ENCODE measurements around the gene ZNF429. TPM values are rescaled to one million over a fixed set of nuclear protein-coding genes. Genes with fewer than 3 reads are reported as not detected.
A peak's percentile ranks its signal among the peaks of the same experiment; 100 is the strongest.
"Not testable (repeated sequence)": the region's sequence is repeated elsewhere in the genome, so short reads cannot be mapped to it uniquely, and the experiment has no call there.

The ZNF429 gene
- total RNA-seq, 1 donor from 2014 or later, result 6.4 TPM

GRCh38 chr19:21585281-21585890 lies 80.0 kb downstream of the ZNF429 start:
- DNase-seq (no peak), ATAC-seq (ENCODE audit: poor library complexity) (no peak)
- intact Hi-C loops (cut with DNase I), result no loop called here

- DNase-seq, result peak; percentile 55
- ATAC-seq (ENCODE audit: poor library complexity), result peak; percentile 88
- intact Hi-C loops (cut with DNase I), result no loop called here
Measured at GRCh38 chr19:21586311-21587116, 81.1 kb downstream of the ZNF429 start.

GRCh38 chr19:21587117-21587461 lies 81.7 kb downstream of the ZNF429 start:
- ATAC-seq (ENCODE audit: poor library complexity) (peak; percentile 71), DNase-seq (peak; percentile 50)
- intact Hi-C loops (cut with DNase I), result no loop called here

- DNase-seq, result no peak
- ATAC-seq (ENCODE audit: poor library complexity), result no peak
- intact Hi-C loops (cut with DNase I), result no loop called here
Measured at GRCh38 chr19:21587549-21587948, 82.1 kb downstream of the ZNF429 start.

GRCh38 chr19:21588065-21588601 lies 82.7 kb downstream of the ZNF429 start:
- ATAC-seq (ENCODE audit: poor library complexity) (no peak), DNase-seq (no peak)
- intact Hi-C loops (cut with DNase I), result no loop called here

- DNase-seq, result no peak
- peak; percentile 17 for ATAC-seq (ENCODE audit: poor library complexity)
- intact Hi-C loops (cut with DNase I), result no loop called here
Measured at GRCh38 chr19:21590867-21591266, 85.5 kb downstream of the ZNF429 start.

GRCh38 chr19:21593008-21593481 lies 87.6 kb downstream of the ZNF429 start:
- intact Hi-C loops (cut with DNase I), result no loop called here
- DNase-seq, result no peak

GRCh38 chr19:21593502-21593901 lies 88.1 kb downstream of the ZNF429 start:
- intact Hi-C loops (cut with DNase I), result no loop called here
- DNase-seq, result no peak
- ATAC-seq (ENCODE audit: poor library complexity), result no peak

More at GRCh38 chr19:21593008-21593481, 87.6 kb downstream of the ZNF429 start:
- no peak for ATAC-seq (ENCODE audit: poor library complexity)

- DNase-seq (peak; percentile 51), ATAC-seq (ENCODE audit: poor library complexity) (peak; percentile 33)
- intact Hi-C loops (cut with DNase I), result no loop called here
Measured at GRCh38 chr19:21593934-21594820, 88.8 kb downstream of the ZNF429 start.

- DNase-seq (no peak), ATAC-seq (ENCODE audit: poor library complexity) (no peak)
- intact Hi-C loops (cut with DNase I), result no loop called here
Measured at GRCh38 chr19:21595185-21595584, 89.8 kb downstream of the ZNF429 start.

- DNase-seq (no peak), ATAC-seq (ENCODE audit: poor library complexity) (no peak)
- intact Hi-C loops (cut with DNase I), result no loop called here
Measured at GRCh38 chr19:21602082-21602658, 96.8 kb downstream of the ZNF429 start.

GRCh38 chr19:21602659-21603430 lies 97.4 kb downstream of the ZNF429 start:
- intact Hi-C loops (cut with DNase I); DNase-seq; ATAC-seq (ENCODE audit: poor library complexity): not testable (repeated sequence)

- ATAC-seq (ENCODE audit: poor library complexity), result peak; percentile 38
- intact Hi-C loops (cut with DNase I), result no loop called here
Measured at GRCh38 chr19:21603431-21604231, 98.2 kb downstream of the ZNF429 start.

GRCh38 chr19:21604351-21604926 lies 99.0 kb downstream of the ZNF429 start:
- intact Hi-C loops (cut with DNase I), result no loop called here
- DNase-seq, result no peak
- ATAC-seq (ENCODE audit: poor library complexity), result peak; percentile 78

More at GRCh38 chr19:21603431-21604231, 98.2 kb downstream of the ZNF429 start:
- DNase-seq, result no peak
